ENCODE data around the gene AP1M1.

Gene AP1M1

DNA sequence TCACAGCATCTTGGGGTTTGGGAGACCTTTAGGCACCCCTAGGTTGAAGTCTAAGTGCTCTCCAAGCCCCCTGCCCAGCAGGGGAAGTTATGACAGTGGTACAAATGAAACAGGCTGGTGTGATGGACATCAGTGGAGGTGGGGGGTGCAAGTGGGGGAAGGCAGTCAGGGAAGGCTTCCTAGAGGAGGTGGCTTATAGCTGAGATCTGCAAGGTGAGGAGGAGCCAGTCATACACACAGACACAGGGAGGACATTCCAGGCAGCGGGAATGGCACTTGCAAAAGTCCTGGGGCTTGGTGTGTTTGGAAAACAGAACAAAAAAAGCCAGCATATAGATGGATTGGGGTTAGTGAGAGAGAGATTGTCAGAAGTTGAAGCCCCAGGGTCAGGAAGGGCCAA lies 42.6 kb upstream of the AP1M1 start:
- H3K27me3 ChIP-seq (ENCODE audit: low read depth, low read length) = no peaks in the 10 kb centered on the region
- H3K4me3 ChIP-seq (ENCODE audit: low read length) = no peak overlapping the region
- no peak overlapping the region for H3K4me2 ChIP-seq (ENCODE audit: low read length)
- H3K27ac ChIP-seq (ENCODE audit: low read length) = no peak overlapping the region
- peaks cover 9% of the 10 kb centered on the region; the same call in 1 of the 2 replicates for H3K79me2 ChIP-seq (ENCODE audit: low read length)
- peaks cover 38% of the 10 kb centered on the region for H4K20me1 ChIP-seq (ENCODE audit: insufficient read depth, low read length)
- H3K4me1 ChIP-seq (ENCODE audit: low read length) = peaks cover 31% of the 10 kb centered on the region
- no peak overlapping the region for H3K9ac ChIP-seq (ENCODE audit: low read length)
- H3K9me3 ChIP-seq (ENCODE audit: insufficient read depth, low read length) = no peaks in the 10 kb centered on the region
- no peak overlapping the region for H2AFZ ChIP-seq (ENCODE audit: low read depth, low read length)
- peaks cover 70% of the 10 kb centered on the region for H3K36me3 ChIP-seq (replicated peaks; ENCODE audit: low read depth, low read length)
- TF ChIP-seq, protein P1, sequence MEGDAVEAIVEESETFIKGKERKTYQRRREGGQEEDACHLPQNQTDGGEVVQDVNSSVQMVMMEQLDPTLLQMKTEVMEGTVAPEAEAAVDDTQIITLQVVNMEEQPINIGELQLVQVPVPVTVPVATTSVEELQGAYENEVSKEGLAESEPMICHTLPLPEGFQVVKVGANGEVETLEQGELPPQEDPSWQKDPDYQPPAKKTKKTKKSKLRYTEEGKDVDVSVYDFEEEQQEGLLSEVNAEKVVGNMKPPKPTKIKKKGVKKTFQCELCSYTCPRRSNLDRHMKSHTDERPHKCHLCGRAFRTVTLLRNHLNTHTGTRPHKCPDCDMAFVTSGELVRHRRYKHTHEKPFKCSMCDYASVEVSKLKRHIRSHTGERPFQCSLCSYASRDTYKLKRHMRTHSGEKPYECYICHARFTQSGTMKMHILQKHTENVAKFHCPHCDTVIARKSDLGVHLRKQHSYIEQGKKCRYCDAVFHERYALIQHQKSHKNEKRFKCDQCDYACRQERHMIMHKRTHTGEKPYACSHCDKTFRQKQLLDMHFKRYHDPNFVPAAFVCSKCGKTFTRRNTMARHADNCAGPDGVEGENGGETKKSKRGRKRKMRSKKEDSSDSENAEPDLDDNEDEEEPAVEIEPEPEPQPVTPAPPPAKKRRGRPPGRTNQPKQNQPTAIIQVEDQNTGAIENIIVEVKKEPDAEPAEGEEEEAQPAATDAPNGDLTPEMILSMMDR (IDR thresholded peaks at IDR 0.05; ENCODE audit: low read depth, low read length) = no peak
- TF ChIP-seq EZH2phosphoT487 (IDR thresholded peaks at IDR 0.05; ENCODE audit: low read depth) = no peak

DNA sequence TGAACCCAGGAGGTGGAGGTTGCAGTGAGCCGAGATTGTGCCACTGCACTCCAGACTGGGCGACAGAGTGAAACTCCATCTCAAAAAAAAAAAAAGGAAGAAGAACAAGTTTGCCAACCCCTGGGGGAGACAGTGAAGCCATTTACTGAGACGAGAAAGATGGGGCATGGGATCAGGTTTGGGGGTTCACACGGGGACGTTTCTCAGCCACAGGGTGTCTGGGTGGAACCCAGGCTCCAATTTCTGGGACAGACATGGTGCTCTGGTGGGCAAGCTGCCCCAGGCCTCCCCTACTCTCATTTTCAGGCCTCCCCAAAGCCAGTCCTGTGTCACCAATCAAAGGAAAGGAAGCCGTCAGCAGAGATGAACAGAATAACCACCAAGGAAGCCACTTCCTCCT lies 40.8 kb upstream of the AP1M1 start:
- Histone ChIP-seq H3K27ac (ENCODE audit: low read length) (no peak overlapping the region), H3K36me3 (replicated peaks; ENCODE audit: low read depth, low read length) (peaks cover 61% of the 10 kb centered on the region), H3K9me3 (ENCODE audit: insufficient read depth, low read length) (no peaks in the 10 kb centered on the region), H3K4me1 (ENCODE audit: low read length) (peaks cover 42% of the 10 kb centered on the region), H3K4me2 (ENCODE audit: low read length) (no peak overlapping the region), H3K9ac (ENCODE audit: low read length) (no peak overlapping the region), H3K27me3 (ENCODE audit: low read depth, low read length) (no peaks in the 10 kb centered on the region), H4K20me1 (ENCODE audit: insufficient read depth, low read length) (peaks cover 34% of the 10 kb centered on the region), H3K79me2 (ENCODE audit: low read length) (no peaks in the 10 kb centered on the region; the same call in 1 of the 2 replicates), H2AFZ (ENCODE audit: low read depth, low read length) (no peak overlapping the region), H3K4me3 (ENCODE audit: low read length) (no peak overlapping the region)
- TF ChIP-seq, protein P1 (IDR thresholded peaks at IDR 0.05; ENCODE audit: low read depth, low read length) = no peak
- TF ChIP-seq EZH2phosphoT487 (IDR thresholded peaks at IDR 0.05; ENCODE audit: low read depth) = no peak

DNA sequence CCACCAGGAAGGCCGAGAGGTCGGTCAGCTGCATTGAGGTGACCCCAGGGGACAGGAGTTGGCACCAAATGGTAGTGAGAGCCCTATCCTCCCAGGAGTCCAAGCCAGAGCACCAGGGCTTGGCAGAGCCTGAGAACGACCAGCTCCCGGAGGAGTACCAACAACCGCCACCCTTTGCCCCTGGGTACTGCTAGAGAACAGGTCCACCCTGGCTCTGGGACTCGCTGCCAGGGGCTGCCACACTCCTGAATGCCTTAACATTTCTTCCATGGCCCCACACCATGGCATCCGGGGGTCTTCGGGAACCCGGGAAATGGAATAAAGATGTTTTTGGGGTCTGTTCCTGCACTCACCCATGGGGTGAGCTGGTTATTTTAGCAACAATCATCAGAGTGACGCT lies 40.1 kb upstream of the AP1M1 start:
- Histone ChIP-seq H3K4me1 (ENCODE audit: low read length) (peaks cover 42% of the 10 kb centered on the region), H3K9me3 (ENCODE audit: insufficient read depth, low read length) (no peaks in the 10 kb centered on the region), H3K36me3 (replicated peaks; ENCODE audit: low read depth, low read length) (peaks cover 57% of the 10 kb centered on the region), H3K4me2 (ENCODE audit: low read length) (no peak overlapping the region), H3K9ac (ENCODE audit: low read length) (no peak overlapping the region), H3K27ac (ENCODE audit: low read length) (no peak overlapping the region), H3K4me3 (ENCODE audit: low read length) (no peak overlapping the region), H3K79me2 (ENCODE audit: low read length) (no peaks in the 10 kb centered on the region; the same call in 1 of the 2 replicates), H4K20me1 (ENCODE audit: insufficient read depth, low read length) (peaks cover 31% of the 10 kb centered on the region), H3K27me3 (ENCODE audit: low read depth, low read length) (no peaks in the 10 kb centered on the region), H2AFZ (ENCODE audit: low read depth, low read length) (no peak overlapping the region)
- TF ChIP-seq, protein P1 (IDR thresholded peaks at IDR 0.05; ENCODE audit: low read depth, low read length) = no peak
- no peak for TF ChIP-seq EZH2phosphoT487 (IDR thresholded peaks at IDR 0.05; ENCODE audit: low read depth)

DNA sequence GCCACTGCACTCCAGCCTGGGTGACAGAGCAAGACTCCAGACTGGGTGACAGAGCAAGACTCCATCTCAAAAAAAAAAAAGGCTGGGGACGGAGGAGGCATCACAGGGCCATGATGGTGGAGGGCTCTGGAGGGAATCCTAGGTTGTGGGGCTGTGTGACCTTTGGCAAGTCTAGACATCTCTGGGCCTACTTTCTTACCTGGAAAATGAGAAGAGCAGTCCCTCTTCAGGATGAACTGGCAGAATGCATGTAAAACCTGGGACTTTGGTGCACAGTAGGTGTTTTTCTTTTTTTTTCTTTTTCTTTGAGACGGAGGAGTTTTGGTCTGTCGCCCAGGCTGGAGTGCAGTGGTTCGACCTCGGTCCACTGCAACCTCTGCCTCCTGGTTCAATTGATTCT lies 38.1 kb upstream of the AP1M1 start:
- H3K27me3 ChIP-seq (ENCODE audit: low read depth, low read length) = no peaks in the 10 kb centered on the region
- H2AFZ ChIP-seq (ENCODE audit: low read depth, low read length) = no peak overlapping the region
- no peak overlapping the region for H3K9ac ChIP-seq (ENCODE audit: low read length)
- no peak overlapping the region for H3K4me2 ChIP-seq (ENCODE audit: low read length)
- peaks cover 10% of the 10 kb centered on the region for H4K20me1 ChIP-seq (ENCODE audit: insufficient read depth, low read length)
- no peaks in the 10 kb centered on the region for H3K79me2 ChIP-seq (ENCODE audit: low read length)
- no peak overlapping the region for H3K27ac ChIP-seq (ENCODE audit: low read length)
- H3K4me1 ChIP-seq (ENCODE audit: low read length) = peaks cover 29% of the 10 kb centered on the region
- peaks cover 36% of the 10 kb centered on the region for H3K36me3 ChIP-seq (replicated peaks; ENCODE audit: low read depth, low read length)
- H3K4me3 ChIP-seq (ENCODE audit: low read length) = no peak overlapping the region
- TF ChIP-seq, protein P1 (IDR thresholded peaks at IDR 0.05; ENCODE audit: low read depth, low read length) = no peak
- no peak for TF ChIP-seq EZH2phosphoT487 (IDR thresholded peaks at IDR 0.05; ENCODE audit: low read depth)
- no peaks in the 10 kb centered on the region for H3K9me3 ChIP-seq (ENCODE audit: insufficient read depth, low read length)

Data from OCI-LY3 (cell line).